Right cardiac atrium (tissue), 5 donors: Measurements from ENCODE around the gene TSKU. TPM values are rescaled to one million over a fixed set of nuclear protein-coding genes. Genes with fewer than 3 reads are reported as not detected.

Experiments
- ATAC-seq, 2 donors: fragments of 200-7000 bp; cut with Tn5 transposase; one replicate each; pipeline versions ENCODE4 v1.8.0 to v1.9.1; 2020; ENCODE audit warnings: moderate library complexity in 2 of 2, mild to moderate bottlenecking in 1 of 2
- DNase-seq, 3 donors: peaks; one replicate each; pipeline ENCODE4 v3.0.0-alpha.2; 2020
- H3K27ac ChIP-seq: one replicate; pipeline ENCODE4 v1.5.1; 2013; ENCODE audit warnings: mild to moderate bottlenecking, low read length, control low read depth, moderate library complexity
- H3K27me3 ChIP-seq: one replicate; pipeline ENCODE4 v1.6.1; 2013; ENCODE audit not compliant: control insufficient read depth, insufficient read depth
- H3K4me1 ChIP-seq: one replicate; pipeline ENCODE4 v1.6.1; 2013; ENCODE audit warnings: low read length; ENCODE audit not compliant: control insufficient read depth, insufficient read depth
- H3K4me3 ChIP-seq: one replicate; pipeline ENCODE4 v1.5.1; 2013; ENCODE audit warnings: low read length, control low read depth
- H3K9me3 ChIP-seq: one replicate; pipeline ENCODE4 v1.6.1; 2013; ENCODE audit warnings: low read length; ENCODE audit not compliant: control insufficient read depth
- WGBS: extraction: QIAGEN DNeasy Blood & Tissue Kit; methylation state at CpG from one replicate; pipeline ENCODE4 v1.1.7; 2013; 5-methylcytosine and 5-hydroxymethylcytosine counted together
- intact Hi-C, 4 donors: fragments of 100-400 bp; cut with DNase I; formaldehyde crosslinking; loops; one replicate each; pipeline versions ENCODE4 v1.11.0 to v1.14.0; 2022 to 2023
- polyA plus RNA-seq: library from polyadenylated mRNA; stranded (reverse); fragments of 200-250 nt; gene quantifications from one replicate; pipeline ENCODE4 v1.2.3, GENCODE V29; 2013
- total RNA-seq, 4 donors: library from RNA; stranded (reverse); fragmentation: NEBNext Ultra II Directional; extraction: Animal tissue kit (Norgen Biotek cat#: 25700); gene quantifications; one replicate each; pipeline ENCODE4 v1.2.1, GENCODE V29; 2021
- donor health status: healthy with polysubstance abuse.
- donor health status: DM: no; HTN: yes; CAD: no.
- donor health status: DM: no; HTN: no; CAD: no.
- donor health status: DM: no; HTN: yes; CAD: no; lungs with severe emphysema.
- donor health status: DM: yes; HTN: yes; CAD: no.

Gene TSKU
- total and polyA plus RNA-seq, 5 donors: 10.6 to 26.8 (median 14.1) TPM

DNA sequence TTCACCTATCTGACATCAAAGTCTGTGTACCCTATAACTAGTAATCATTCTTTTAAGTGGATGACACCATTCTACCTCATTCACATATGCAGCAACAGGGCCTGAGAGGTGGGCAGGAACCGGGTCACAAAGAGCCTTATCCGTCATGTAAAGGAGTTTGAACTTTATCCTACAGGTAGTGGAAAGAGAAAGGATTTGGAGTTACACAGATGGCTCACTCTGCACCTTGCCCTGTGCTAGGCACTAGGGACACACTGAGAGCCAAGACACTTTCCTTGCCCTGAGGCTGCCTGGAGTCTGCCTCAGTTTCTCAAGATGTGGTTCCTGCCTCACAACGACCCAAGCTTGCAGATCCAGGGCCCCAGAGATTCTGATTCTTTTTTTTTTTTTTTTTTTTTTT lies 63.3 kb downstream of the TSKU start:
- DNase-seq (no peak), ATAC-seq (no peak)
- H3K9me3 ChIP-seq: no peaks in the 10 kb centered on the region
- no peak overlapping the region for H3K27ac ChIP-seq
- H3K4me3 ChIP-seq: no peak overlapping the region
- H3K27me3 ChIP-seq: no peaks in the 10 kb centered on the region
- 84% methylated on average over 3 of the region's 3 CpGs for WGBS
- intact Hi-C loops: no loop called here
- H3K4me1 ChIP-seq: peaks cover 7% of the 10 kb centered on the region

Other genes with a start within 250 kb of the TSKU start
- 10 to 100 TPM; 27.7 to 49.9 (median 44.9) TPM for gene LRRC32, start 112.6 kb upstream of the TSKU start, total RNA-seq
- gene LRRC32, start 112.6 kb upstream of the TSKU start, polyA plus RNA-seq: 72.1 TPM
- gene ACER3, start 77.6 kb downstream of the TSKU start, total RNA-seq: 10 to 100 TPM; 10.6 to 16.1 (median 12.9) TPM
- gene ACER3, start 77.6 kb downstream of the TSKU start, polyA plus RNA-seq: 4.1 TPM